MM.1S (cell line): Measurements from ENCODE around the gene FCHSD2.

Experiments
- CTCF ChIP-seq: fragments of 300-600 bp; sonication (generic); IDR thresholded peaks from 2 replicates; pipeline ENCODE4 v1.5.1; 2016; ENCODE audit warnings: antibody characterized with exemption, low read length, mixed read lengths
- EZH2phosphoT487 ChIP-seq: fragments of 300-600 bp; sonication (generic); IDR thresholded peaks from 2 replicates; pipeline ENCODE4 v1.6.1; 2018; ENCODE audit warnings: antibody characterized with exemption, low read length

- no peak for TF ChIP-seq EZH2phosphoT487
- no peak for TF ChIP-seq CTCF
These were observed 342.7 kb downstream of the FCHSD2 start for GRCh38 chr11:72799441-72799840.
